NCI-H1092 (cell line): ENCODE results near the gene GBGT1.

Source experiments
- DNase-seq: peaks from one replicate; lab custom pipeline; 2025; lab: John Stamatoyannopoulos, UW

GBGT1 gene

DNA sequence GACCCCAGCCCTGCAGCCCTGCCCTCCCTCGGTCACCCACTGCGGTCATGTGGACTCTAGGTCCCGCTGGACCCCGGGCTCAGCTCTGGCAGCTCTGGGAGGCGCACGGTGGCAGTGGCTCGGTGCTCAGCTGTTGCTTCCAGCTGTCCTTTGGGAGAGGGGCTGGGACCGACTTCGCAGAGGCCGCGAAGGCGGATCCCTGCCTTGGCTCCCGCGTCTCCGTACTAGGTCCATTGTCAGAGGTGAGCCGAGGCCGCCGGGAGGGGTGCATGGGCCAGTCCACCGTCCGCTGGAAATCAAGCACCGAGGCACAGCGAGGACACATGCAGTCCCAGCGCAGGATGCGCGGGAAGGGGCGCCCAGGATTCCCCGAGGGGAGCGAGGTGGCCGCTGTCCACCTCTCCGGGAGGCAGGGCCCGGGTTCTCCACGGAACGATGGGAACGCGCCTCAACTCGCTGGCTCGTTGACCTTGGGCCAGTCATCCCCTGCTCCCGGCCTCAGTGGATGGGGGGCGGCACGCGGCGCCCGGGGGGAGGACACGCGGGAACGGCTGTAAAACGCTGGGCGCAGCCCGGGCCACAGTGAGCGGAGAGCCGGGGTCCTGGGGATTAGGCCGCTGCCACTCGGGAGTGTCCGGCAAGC is 732 bp downstream of the GBGT1 start:
- no peak for DNase-seq

DNA sequence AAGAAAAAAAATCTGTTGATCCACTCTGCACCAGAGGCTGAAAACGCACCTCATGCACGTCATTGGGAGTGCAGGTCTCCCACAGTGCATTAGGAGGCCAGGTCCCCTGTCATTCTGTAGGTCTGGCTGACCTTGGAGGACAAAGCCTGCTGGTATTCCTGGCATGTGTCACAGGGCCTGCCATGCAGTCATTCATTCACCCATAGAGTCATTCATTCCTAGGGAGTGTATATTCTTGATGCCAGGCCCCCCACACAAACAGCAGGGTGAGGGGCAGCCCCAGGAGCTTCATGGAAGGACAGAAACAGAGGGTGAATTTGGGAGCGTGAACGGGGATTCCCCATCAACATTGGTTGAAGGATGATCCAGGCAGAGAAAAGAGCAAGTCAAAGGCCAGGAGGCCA is 2.2 kb downstream of the GBGT1 start:
- no peak for DNase-seq

DNA sequence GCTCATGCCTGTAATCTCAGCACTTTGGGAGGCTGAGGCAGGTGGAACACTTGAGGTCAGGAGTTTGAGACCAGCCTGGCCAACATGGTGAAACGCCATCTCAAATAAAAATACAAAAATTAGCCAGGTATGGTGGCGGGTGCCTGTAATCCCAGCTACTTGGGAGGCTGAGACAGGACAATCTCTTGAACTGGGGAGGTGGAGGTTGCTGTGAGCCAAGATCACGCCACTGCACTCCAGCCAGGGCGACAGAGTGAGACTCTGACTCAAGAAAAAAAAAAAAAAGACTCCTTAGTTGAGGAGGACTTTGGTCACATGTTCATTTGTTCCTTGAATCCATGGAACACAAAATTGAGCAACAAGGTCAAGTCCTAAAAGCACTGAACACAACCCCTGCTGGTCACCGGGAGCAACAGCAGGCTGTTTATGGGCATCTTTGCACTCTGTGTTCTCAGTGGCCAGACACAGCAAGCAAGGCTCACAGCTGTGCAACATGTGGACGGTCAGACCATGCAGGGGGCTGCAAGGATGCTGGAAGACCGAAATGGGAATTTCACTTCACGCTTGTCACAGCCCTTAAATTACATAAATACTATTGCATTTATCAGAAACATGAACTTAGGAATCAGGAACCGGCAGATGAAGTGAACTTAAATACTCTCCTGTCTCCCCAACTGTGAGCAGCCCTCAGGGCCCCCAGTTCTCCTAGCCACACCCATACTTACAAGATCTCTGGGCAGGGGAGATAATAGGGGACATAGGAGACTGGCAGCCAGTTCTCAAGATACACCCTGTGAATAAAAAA is 2.8 kb downstream of the GBGT1 start:
- peak; percentile 38 for DNase-seq

DNA sequence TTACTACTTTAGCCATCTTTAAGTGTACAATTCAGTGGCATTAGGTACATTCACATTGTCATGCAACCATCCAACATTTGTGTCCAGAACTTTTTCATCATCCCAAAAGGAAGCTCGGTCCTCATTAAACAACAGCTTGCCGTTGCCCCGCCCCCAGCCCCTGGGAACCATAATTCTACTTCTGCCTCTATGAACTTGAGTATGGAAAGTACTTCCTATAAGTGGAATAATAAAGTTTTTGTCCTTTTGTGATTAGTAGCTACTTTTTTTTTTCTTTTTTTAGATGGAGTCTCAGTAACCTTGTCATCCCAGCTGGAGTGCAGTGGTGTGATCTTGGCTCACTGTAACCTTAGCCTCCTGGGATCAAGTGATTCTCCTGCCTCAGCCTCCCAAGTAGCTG is 5.0 kb downstream of the GBGT1 start:
- DNase-seq: no peak

DNA sequence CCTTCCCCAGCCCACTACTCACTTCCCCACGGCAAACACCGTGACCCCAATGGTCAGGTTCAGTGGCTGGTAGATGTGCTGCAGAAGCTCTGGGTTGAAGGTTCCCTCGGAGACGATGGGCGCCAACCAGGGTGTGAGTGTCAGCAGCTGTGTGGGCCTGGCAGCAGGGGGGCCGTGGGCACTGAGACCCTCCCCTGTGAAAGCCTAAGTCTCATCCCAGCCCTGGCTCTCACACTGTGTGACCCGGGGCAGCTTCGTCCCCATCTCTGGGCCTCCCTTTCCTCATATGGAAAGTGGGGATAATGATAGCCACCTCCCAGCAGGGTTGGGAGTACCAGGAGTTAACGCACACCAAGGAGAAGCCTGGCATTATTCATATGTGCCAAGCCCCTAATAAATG is 8.6 kb downstream of the GBGT1 start:
- no peak for DNase-seq

DNA sequence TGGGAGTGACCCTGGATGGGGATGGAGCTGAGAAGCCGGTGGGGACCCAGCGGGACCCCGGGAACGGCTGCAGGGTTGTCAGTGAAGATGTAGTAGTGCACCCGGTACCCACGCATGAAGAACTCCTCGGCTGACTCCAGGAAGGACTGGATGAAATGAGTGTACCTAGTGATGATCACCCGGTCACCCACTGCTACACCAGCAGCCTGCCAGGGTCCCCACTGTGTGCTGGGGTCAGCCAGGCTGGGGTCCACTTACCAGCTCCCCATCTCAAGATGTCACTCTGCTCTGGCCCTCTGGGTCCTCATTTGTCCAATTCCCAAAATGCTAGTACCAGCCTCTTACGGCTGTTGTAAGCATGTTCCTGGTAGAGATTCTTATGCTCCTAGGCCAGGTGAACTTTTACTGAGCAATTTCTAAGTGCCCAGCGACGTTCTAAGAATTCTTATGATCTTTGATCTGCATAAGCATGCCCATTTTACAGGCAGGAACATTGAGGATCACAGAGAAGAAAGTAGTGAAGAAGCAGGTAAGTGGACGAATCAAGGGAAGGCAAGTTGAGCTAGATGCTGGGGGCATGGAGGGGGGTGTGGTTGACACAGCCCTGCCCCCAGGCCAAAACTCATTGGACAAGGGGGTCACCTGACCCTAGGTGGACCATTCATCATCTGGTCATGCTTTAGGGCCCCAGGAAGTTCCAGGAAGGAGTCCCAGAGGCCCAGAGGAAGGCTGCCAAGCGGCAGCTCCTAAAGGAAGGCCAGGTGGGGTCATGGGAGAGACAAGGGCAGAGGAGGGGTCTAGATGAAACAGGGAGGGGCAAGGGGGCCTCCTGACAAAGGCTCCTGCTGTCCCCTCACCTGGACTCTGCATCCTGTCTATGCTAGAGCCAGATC is 9.4 kb downstream of the GBGT1 start:
- DNase-seq: no peak

DNA sequence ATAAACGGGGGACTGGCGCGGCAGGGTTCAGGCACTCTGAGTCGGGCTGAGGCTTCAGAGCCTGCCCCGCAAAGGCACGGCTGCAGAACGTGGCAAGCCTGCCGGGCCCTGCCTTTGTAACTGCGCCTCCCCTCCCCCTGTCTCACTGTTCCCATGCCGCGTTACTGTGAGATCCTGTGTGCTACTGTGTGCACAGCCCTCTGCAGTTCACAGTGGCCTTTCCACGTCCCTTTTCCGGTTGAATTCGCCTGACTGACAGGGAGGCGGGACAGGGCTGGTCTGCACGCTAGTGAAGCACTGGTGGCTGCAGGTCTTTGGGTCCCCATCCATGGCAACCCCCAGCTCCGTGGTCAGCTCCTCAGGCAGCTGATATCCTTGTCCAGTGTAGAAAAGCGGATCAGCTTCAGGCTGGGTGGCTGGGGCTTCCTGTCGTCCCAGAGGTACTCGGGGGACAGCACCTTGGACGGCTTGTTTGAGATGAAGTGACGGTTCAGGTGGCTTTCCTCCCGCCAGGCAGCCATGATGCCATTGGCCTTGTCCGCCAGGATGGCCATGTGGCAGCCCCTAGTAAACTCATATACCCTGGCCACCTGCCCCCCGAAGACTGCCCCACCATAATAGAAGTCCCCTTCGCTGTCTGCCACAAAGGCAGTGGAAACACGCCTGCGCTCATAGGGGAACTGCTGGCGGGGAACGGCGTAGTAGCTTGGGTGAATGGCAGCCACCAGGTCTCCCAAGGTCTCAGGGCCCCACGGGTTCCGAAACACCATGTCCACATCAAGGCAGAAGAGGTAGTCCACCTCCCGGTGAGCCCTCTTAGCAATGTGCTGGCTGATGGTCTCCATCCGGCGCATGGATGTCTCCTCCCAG is 10.3 kb downstream of the GBGT1 start:
- no peak for DNase-seq

DNA sequence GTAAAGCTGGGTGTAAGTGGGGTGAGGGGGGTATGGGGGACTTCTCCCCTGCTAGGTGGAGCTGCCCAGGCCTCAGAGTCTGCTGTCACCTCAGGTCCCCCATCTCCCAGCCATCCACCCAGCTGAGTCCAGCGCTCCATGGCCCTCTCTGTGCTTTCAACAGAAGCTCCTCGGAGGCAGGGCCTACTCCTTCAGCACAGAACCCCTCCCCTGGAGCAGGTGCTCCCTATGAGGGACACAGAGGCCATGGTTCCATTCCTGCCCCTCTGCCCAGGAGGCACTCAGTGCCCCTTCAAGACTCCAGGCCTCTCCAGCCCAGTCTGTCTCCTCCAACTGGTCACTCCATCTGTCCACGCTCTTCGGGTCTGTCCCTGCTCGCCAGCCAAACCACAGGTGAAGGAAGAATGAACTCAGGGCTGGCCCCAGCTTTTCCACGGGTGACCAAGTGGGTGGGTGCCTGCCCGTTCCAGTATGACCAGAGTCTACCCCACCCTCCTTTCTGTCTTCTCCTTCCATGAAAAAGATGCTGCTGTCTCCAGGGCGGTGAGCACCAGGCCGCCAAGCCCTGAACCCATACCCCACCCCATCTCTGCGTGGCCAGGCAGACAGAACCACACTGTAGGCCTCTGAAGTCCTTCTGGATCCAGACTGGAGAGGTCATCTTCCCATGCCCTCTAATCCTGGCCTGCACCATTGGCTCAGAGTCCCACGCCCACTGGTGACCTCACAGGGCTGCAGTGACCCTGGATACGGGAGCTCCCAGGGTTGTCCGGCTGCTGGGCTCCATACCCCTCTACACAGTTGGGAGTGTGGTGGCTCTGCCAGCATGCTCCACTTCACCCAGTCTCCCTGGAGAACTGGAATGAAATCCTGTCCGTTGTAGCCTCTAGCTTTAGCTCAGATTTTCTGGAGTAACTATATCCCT is 11.9 kb downstream of the GBGT1 start:
- DNase-seq: no peak

DNA sequence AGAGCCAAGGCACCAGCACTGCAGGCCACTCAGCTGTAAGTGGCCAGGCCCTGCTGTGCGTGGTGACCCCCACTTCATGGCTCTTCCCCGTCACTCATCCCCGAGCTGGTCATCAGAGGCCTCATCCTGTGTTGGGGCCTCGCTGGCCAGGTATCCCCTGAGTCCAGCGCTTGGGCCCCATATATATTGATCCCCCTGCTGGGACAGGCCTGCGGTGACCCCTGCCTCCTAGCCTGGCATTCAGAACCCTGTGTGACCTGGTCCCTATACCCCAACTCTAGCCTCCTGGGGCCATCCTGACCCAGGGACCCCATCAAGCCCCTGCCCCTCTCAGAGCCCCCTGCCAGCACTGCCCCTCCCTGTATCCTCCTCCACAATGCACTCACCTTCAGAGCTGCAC is 12.7 kb downstream of the GBGT1 start:
- DNase-seq: no peak

DNA sequence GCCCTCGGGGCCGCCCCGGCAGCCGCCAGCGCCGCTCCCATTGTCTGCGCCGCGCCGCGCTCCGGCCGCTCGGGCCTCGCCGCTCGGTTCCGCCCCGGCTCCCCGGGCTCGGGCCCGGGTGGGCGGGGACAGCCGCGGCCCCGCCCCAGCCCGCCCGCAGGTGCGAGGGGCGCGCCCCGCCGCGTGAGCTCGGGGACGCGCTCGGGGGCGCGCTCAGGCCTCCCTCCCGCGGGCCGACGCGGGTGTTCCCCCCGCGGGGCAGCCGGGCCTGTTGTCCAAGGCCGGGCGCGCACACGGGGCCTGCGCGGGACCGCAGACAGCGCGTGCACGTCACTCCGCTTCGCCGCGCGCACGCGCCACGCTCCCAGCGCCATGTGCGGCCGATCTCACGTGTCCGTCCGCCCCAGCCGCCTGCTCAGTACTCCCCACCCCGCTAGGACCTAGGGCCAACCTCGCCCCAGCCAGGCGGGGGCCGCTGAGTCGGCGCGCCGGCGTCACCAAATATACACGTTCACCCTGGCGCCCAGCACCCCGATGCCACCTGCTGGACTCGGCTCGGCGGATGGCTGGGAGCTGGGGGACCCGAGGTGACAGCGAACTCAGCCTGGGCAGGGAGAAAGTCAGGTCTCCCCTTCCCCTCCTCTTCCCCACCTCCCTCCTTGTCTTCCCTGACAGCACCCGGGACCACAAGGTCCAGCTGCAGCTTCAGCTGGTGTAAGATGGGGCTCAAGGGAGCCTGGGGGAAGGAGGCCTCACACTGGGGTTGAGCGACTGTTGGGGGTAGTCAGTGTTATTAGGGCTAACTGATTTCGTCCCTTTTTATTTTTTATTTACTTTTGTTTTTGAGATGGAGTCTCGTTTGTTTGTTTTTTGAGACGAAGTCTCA is 14.3 kb downstream of the GBGT1 start:
- peak; percentile 83 for DNase-seq

DNA sequence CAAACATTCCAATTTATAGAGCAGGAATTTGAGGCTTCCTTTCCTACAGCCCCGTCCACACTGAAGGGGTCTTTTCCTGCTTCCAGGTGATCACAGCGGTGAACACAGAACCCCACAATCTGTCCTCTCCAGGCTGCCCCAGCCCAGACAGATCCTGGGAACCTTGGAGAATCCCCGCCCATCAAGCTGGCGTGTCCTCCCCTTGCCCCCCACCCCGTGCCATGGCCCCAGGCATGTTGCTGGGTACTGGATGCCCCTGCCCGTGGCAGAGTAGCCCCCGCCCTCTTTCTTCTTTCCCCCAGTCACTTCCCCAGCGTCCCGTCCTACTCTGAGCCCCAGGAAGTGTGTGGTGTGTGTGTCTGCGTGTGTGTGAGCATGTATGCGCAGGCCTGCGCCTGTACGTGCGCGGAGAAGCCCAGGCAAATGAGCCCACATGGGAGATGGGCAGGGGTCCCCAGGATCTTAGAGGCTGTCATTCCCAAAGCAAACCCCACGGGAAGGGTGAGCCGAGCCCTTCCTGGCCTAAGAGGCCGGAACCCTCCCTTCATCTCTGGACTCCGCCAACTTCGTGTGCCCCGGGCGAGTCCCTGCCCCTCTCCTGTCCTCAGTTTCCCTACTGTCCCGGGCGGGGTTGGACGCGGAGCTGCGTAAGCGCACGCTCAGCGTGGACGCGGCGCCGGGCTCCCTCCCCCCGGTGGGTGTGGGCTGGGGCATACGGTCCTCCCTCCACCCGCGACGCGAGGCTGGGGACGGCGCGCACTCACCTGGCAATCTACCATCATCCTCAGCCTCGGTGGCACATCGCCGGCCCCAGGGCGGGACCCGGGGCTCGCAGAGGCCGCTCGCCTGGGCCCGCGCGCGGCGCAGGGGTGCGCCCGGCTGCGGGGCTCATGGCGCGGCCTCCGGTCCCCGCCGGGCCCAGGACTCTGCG is 15.2 kb downstream of the GBGT1 start:
- no peak for DNase-seq

DNA sequence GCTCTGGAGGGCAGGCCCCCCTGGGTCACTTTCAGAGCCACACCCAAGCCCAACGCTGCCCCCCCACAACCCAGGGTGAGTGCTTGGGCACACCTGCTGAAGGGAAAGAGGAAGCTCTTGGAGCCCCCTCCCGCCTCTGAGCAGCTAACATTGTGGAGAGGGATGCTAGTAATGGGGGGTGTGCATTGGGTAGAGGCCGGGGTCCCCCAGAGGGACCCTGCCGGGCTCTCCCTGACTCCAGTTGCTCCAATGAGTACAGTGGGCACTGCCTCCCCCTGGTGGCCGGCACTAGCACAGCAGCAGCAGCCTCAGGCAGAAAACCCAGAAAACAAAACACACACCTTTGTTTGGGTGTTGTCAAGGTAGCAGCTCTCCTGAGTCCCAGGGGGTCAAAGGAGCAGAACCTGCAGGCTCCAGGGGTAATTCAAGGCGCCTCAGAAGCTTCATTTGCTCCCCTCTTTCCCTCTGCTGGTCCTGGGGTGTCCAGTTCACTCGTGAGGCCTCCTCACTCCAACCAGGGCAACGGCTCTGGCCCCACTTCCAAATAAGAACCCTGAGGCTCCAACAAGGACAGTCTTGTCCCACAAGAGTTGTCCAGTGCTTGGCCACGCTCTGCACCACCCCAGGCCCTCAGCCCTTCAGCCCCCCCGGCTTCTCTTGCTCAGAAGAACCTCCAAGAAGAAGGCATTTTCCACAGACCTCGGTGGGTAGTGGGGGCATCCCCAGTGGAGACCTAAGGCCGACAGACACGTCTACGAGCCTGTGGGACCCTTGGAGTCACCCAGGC is 16.1 kb downstream of the GBGT1 start:
- peak; percentile 22 for DNase-seq

DNA sequence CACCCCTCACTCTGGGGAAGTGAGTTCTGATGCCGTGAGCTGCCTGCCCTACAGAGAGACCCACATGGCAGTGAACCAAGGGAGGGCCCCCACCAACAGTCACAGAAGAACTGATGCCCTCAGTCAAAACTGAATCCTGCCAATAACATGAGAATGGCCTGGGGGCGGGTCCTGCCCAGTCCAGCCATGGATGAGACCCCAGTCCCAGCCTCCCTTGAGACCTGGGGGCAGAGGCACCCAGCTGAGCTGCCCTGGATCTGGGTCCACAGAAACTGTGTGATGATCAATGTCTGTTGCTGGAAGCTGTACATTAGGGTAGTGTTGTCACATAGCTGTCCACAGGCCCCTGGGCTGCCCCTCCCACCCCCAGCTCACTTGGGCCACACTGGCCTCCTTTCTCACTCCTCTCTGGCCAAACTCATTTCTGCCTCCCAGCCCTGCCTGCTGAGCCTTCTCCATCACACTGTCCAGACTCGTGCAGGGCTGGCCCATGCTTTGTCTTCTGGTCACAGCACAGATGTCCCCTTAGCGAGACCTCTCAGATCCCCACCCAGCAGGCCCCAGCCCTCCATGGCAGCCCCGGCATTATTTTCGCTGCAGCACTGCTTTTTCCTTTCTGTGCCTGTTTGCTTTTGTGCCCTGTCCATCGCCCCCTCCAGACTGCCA is 16.8 kb downstream of the GBGT1 start:
- DNase-seq: no peak

DNA sequence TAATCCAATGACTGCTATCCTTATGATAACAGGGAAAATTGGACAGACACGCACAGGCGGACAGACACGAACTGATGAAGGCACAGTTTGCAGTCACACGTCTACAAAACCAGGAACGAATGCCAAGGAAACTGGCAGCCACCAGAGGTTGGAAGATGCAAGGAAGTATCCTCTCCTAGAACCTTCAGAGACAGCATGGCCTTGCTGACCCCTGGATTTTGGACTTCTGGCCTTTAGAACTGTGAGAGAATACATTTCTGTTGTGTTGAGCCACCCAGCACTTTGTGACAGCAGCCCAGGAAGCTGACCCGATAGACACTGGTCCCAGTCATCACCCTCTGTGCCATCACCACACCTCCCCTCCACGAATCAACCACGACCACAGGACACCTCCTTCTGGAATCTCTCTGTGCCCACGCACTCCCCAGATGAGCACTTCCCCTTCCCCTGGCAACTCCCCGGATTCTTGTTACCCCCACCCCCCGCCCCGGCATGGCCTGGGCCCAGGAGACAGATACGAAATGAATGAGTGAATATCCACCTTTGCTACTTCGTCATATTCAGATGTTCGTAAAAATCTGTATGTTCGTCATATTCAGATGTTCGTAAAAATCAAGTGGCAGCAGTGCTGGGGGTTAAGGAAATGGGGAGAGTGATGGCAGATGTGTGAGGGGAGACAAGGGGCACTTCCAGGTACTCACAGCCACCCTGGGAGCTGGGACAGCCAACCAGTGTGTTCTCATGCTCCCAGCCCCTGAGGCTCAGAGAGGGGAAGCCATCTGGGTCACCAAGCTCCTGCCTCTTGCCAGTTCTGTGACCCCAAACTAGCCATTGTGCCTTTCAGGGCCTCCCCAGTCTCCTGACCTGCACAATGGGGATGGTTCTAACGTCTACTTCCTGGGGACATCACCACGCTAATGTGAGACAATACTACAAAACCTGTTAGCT is 18.5 kb downstream of the GBGT1 start:
- DNase-seq: no peak

DNA sequence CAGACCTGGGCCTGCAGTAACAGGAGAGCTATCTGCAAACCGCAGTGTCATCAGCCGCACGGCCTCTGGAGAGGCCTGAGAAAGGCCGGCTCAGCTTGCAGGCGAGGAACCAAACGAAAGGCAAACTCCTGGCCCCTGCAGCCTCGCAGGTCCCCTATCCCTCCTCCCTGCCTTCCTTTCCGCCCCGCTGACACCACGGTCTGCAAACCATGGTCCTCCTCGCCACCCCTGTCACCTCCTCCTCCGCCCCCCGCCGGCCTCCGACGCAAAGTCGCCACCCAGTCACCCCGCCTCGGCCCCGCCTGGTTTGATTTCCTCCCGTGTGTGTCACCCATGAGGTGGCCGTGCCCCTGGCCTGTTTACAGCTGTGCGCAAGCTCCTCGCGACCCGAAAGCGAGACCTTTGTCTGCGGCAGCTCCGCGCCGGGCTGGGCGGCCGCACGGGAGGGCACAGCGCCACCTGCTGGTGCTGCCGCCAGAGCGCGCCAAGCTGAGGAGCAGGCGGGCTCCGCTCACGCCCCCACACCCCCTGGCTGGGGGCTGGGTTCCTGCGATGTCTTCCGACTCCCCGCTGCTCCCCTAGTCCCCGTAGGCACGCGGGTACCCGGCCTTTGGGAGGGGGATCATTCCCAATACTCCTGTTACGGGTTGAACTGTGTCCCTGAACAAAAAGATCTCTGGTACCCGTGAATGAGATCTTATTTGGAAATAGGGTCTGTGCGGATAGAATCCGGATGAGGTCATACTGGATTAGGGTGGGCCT is 19.4 kb downstream of the GBGT1 start:
- peak; percentile 45 for DNase-seq
